MCF 10A (cell line): ENCODE results near the gene SPTB. TPM values are rescaled to one million over a fixed set of nuclear protein-coding genes. Genes with fewer than 3 reads are reported as not detected.

Source experiments
- BruUV-seq: library from RNA; stranded (reverse); fragments of 400-500 nt; replicated peaks from 2 replicates; lab custom pipeline; 2021; lab: Mats Ljungman, UMichigan
- CTCF ChIA-PET: fragments of 300-600 bp; sonication (Branson Sonifier 250); formaldehyde crosslinking; extraction: SDS; loops from one replicate; lab custom pipeline; 2021; ENCODE audit warnings: antibody characterized with exemption, inconsistent platforms; lab: Yijun Ruan, JAX
- POLR2A ChIA-PET: fragments of 300-600, 350-650 bp; sonication (Branson Sonifier 250); formaldehyde crosslinking; extraction: SDS; loops from one replicate; lab custom pipeline; 2020; ENCODE audit warnings: antibody characterized with exemption, inconsistent platforms; lab: Yijun Ruan, JAX
- DNase-seq: peaks from one replicate; pipeline ENCODE4 v3.0.0-alpha.2; 2018; ENCODE audit not compliant: unreplicated experiment
- H3K27ac Mint-ChIP-seq: one replicate; pipeline ENCODE4 v1.8.0; 2022; ENCODE audit warnings: mild to moderate bottlenecking, low read depth, mixed read lengths; ENCODE audit not compliant: unreplicated experiment
- H3K27me3 Mint-ChIP-seq: one replicate; pipeline ENCODE4 v1.8.0; 2022; ENCODE audit warnings: mixed read lengths; ENCODE audit not compliant: insufficient read depth, unreplicated experiment
- H3K36me3 Mint-ChIP-seq: one replicate; pipeline ENCODE4 v1.8.0; 2022; ENCODE audit warnings: mild to moderate bottlenecking, moderate library complexity, mixed read lengths; ENCODE audit not compliant: insufficient read depth, unreplicated experiment
- H3K4me1 Mint-ChIP-seq: one replicate; pipeline ENCODE4 v1.8.0; 2022; ENCODE audit warnings: mixed read lengths; ENCODE audit not compliant: insufficient read depth, unreplicated experiment
- H3K4me3 Mint-ChIP-seq: one replicate; pipeline ENCODE4 v1.8.0; 2022; ENCODE audit warnings: mild to moderate bottlenecking, moderate library complexity, mixed read lengths; ENCODE audit not compliant: unreplicated experiment
- H3K9me3 Mint-ChIP-seq: one replicate; pipeline ENCODE4 v1.8.0; 2022; ENCODE audit warnings: mixed read lengths; ENCODE audit not compliant: unreplicated experiment
- CTCF ChIP-seq: fragments of 200-600 bp; IDR thresholded peaks from one replicate; pipeline ENCODE4 v1.8.0; 2022; ENCODE audit warnings: antibody characterized with exemption, mild to moderate bottlenecking; ENCODE audit not compliant: unreplicated experiment
- intact Hi-C: fragments of 100-400 bp; cut with micrococcal nuclease; formaldehyde crosslinking; loops from 2 replicates; pipeline ENCODE4 v1.14.1; 2022
- total RNA-seq: library from RNA; stranded (reverse); gene quantifications from 2 replicates; pipeline ENCODE4 v1.2.3, GENCODE V29; 2022

SPTB gene
- total RNA-seq, 1 experiment from 2014 or later = 1.3 TPM

- ChIA-PET CTCF (interaction anchor here (0.6 to 4.6 kb wide), 6 partner anchors 11 to 179 kb away, joined by 3 to 19 read pairs (median 5); no protein-coding TSS in a partner anchor), POLR2A (interaction anchor here (0.9 to 11.2 kb wide), 7 partner anchors 12 to 204 kb away, joined by 3 to 386 read pairs (median 11); partner anchors contain the start of gene ZBTB1)
- H3K36me3 Mint-ChIP-seq = peaks cover 15% of the 10 kb centered on the region
- intact Hi-C loops = no loop called here
- peak overlapping the region; percentile 81 for H3K4me3 Mint-ChIP-seq
- H3K9me3 Mint-ChIP-seq = peaks cover 8% of the 10 kb centered on the region
- H3K27ac Mint-ChIP-seq = peak overlapping the region; percentile 76
- no TSS peak for BruUV-seq
- no peaks in the 10 kb centered on the region for H3K27me3 Mint-ChIP-seq
- H3K4me1 Mint-ChIP-seq = peaks cover 47% of the 10 kb centered on the region
- no peak for DNase-seq
- TF ChIP-seq CTCF = no peak
Measured at GRCh38 chr14:64709126-64709525, 170.6 kb downstream of the SPTB start.

- Mint-ChIP-seq H3K27ac (peak overlapping the region; percentile 76), H3K27me3 (no peaks in the 10 kb centered on the region), H3K36me3 (peaks cover 15% of the 10 kb centered on the region), H3K4me3 (peak overlapping the region; percentile 81), H3K9me3 (peaks cover 7% of the 10 kb centered on the region), H3K4me1 (peaks cover 53% of the 10 kb centered on the region)
- peak; percentile 77 for DNase-seq
- CTCF ChIA-PET = interaction anchor here (0.5 to 4.6 kb wide), 10 partner anchors 9 to 179 kb away, joined by 3 to 40 read pairs (median 4); partner anchors contain the start of gene SPTB
- no peak for TF ChIP-seq CTCF
- no TSS peak for BruUV-seq
- intact Hi-C loops = no loop called here
- POLR2A ChIA-PET = interaction anchor here (0.8 to 11.2 kb wide), 15 partner anchors 12 to 204 kb away, joined by 3 to 386 read pairs (median 8); partner anchors contain the start of gene ZBTB1
Measured at GRCh38 chr14:64708148-64709004, 171.3 kb downstream of the SPTB start.

GRCh38 chr14:64707661-64708060 is 172.0 kb downstream of the SPTB start:
- Mint-ChIP-seq H3K27ac (peak overlapping the region; percentile 76), H3K4me1 (peaks cover 60% of the 10 kb centered on the region), H3K9me3 (no peaks in the 10 kb centered on the region), H3K36me3 (peaks cover 15% of the 10 kb centered on the region), H3K27me3 (no peaks in the 10 kb centered on the region), H3K4me3 (peak overlapping the region; percentile 81)
- POLR2A ChIA-PET = interaction anchor here (0.9 to 11.2 kb wide), 14 partner anchors 13 to 203 kb away, joined by 3 to 386 read pairs (median 8); partner anchors contain the start of gene ZBTB1
- TF ChIP-seq CTCF = no peak
- BruUV-seq = no TSS peak
- intact Hi-C loops = loop anchor here (2.0 kb wide), 2 partner anchors 13 to 55 kb away; no protein-coding TSS in a partner anchor
- CTCF ChIA-PET = interaction anchor here (0.6 to 4.6 kb wide), 10 partner anchors 10 to 115 kb away, joined by 3 to 40 read pairs (median 4); no protein-coding TSS in a partner anchor
- peak; percentile 92 for DNase-seq
